ENCODE measurements around the gene KDM7A. TPM values are rescaled to one million over a fixed set of nuclear protein-coding genes. Genes with fewer than 3 reads are reported as not detected.

Gene KDM7A
- total RNA-seq, 1 donor from 2014 or later = 4.9 TPM

GRCh38 chr7:140059273-140060242, 117.2 kb downstream of the KDM7A start:
- Mint-ChIP-seq H3K9me3 (no peaks in the 10 kb centered on the region), H3K4me3 (peak overlapping the region; percentile 28), H3K27ac (ENCODE audit: unreplicated experiment) (no peak overlapping the region), H3K4me1 (no peaks in the 10 kb centered on the region), H3K27me3 (ENCODE audit: low read depth) (peaks cover 46% of the 10 kb centered on the region), H3K36me3 (ENCODE audit: low read depth) (peaks cover 6% of the 10 kb centered on the region)
- TF ChIP-seq, protein P1, sequence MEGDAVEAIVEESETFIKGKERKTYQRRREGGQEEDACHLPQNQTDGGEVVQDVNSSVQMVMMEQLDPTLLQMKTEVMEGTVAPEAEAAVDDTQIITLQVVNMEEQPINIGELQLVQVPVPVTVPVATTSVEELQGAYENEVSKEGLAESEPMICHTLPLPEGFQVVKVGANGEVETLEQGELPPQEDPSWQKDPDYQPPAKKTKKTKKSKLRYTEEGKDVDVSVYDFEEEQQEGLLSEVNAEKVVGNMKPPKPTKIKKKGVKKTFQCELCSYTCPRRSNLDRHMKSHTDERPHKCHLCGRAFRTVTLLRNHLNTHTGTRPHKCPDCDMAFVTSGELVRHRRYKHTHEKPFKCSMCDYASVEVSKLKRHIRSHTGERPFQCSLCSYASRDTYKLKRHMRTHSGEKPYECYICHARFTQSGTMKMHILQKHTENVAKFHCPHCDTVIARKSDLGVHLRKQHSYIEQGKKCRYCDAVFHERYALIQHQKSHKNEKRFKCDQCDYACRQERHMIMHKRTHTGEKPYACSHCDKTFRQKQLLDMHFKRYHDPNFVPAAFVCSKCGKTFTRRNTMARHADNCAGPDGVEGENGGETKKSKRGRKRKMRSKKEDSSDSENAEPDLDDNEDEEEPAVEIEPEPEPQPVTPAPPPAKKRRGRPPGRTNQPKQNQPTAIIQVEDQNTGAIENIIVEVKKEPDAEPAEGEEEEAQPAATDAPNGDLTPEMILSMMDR (conservative IDR thresholded peaks at IDR 0.05) = no peak
- no peak for DNase-seq (ENCODE audit: low read depth, low spot score)

DNA sequence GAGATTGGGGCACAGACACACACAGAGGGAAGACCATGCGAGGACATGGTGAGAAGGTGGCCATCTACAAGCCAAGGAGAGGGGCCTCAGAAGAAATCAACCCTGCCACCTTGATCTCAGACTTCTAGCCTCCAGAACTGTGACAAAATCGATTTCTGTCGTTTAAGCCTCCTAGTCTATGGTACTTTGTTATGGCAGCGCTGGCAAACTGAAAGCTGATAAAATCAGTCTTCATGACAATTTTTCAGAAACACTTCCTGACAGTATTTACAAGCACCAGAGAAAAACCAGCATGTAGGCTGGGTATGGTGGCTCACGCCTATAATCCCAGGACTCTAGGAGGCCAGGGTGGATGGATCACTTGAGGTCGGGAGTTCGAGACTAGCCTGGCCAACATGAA, 118.3 kb downstream of the KDM7A start:
- H3K4me3 Mint-ChIP-seq = no peak overlapping the region
- H3K4me1 Mint-ChIP-seq = no peaks in the 10 kb centered on the region
- no peak overlapping the region for H3K27ac Mint-ChIP-seq (ENCODE audit: unreplicated experiment)
- H3K9me3 Mint-ChIP-seq = no peaks in the 10 kb centered on the region
- DNase-seq (ENCODE audit: low read depth, low spot score) = no peak
- peaks cover 40% of the 10 kb centered on the region for H3K27me3 Mint-ChIP-seq (ENCODE audit: low read depth)
- TF ChIP-seq, protein P1 (conservative IDR thresholded peaks at IDR 0.05) = no peak
- peaks cover 1% of the 10 kb centered on the region for H3K36me3 Mint-ChIP-seq (ENCODE audit: low read depth)

DNA sequence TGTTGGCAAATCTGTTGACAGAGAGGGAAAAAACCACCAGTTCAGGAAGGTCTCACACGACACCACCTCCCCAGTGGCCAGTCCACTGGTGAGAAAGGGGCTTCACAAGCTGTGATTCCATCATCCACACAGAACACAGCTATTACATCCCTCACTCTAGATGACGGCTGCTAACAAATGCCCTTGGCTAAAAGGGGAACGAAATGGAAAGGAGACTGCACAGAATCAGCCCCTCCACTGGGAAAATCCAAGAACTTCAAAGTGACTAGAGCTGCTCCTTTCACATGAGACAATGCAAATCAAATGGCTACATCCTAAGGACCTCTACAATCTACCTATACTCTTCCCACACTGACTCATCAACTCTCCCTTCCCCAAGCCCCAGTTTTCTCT, 119.6 kb downstream of the KDM7A start:
- Mint-ChIP-seq H3K27me3 (ENCODE audit: low read depth) (peaks cover 33% of the 10 kb centered on the region), H3K27ac (ENCODE audit: unreplicated experiment) (no peak overlapping the region), H3K9me3 (no peaks in the 10 kb centered on the region), H3K4me3 (no peak overlapping the region), H3K4me1 (no peaks in the 10 kb centered on the region), H3K36me3 (ENCODE audit: low read depth) (no peaks in the 10 kb centered on the region)
- TF ChIP-seq, protein P1 (conservative IDR thresholded peaks at IDR 0.05) = no peak
- no peak for DNase-seq (ENCODE audit: low read depth, low spot score)

- H3K9me3 Mint-ChIP-seq = no peaks in the 10 kb centered on the region
- TF ChIP-seq, protein P1 (conservative IDR thresholded peaks at IDR 0.05) = no peak
Measured at GRCh38 chr7:140056431-140057142, 120.2 kb downstream of the KDM7A start.

DNA sequence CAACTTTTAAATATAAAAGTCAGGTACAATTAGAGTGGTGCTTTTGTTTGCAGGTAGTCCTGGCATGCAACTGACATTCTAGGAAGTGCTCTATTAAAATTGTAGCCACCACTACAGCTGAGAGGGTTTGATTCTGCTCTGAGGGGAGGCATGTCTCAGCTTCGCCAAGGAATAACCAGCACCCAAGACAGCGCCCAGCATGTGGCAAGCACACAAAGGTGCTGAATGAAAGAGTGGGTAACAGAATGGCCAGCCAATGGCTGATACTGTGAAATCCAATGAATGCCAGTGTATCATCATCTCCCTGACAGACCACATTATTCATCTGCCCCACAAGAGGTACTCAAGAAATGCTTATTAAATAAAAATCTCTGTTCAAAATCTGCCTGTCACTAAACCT, 121.0 kb downstream of the KDM7A start:
- no peaks in the 10 kb centered on the region for H3K9me3 Mint-ChIP-seq
- peaks cover 21% of the 10 kb centered on the region for H3K27me3 Mint-ChIP-seq (ENCODE audit: low read depth)
- no peak for DNase-seq (ENCODE audit: low read depth, low spot score)
- TF ChIP-seq, protein P1 (conservative IDR thresholded peaks at IDR 0.05) = no peak
- H3K27ac Mint-ChIP-seq (ENCODE audit: unreplicated experiment) = no peak overlapping the region
- H3K4me3 Mint-ChIP-seq = no peak overlapping the region
- H3K4me1 Mint-ChIP-seq = no peaks in the 10 kb centered on the region
- no peaks in the 10 kb centered on the region for H3K36me3 Mint-ChIP-seq (ENCODE audit: low read depth)

More at GRCh38 chr7:140056431-140057142, 120.2 kb downstream of the KDM7A start:
- H3K4me1 Mint-ChIP-seq = no peaks in the 10 kb centered on the region
- H3K27ac Mint-ChIP-seq (ENCODE audit: unreplicated experiment) = no peak overlapping the region
- no peak overlapping the region for H3K4me3 Mint-ChIP-seq
- no peaks in the 10 kb centered on the region for H3K36me3 Mint-ChIP-seq (ENCODE audit: low read depth)
- DNase-seq (ENCODE audit: low read depth, low spot score) = no peak
- H3K27me3 Mint-ChIP-seq (ENCODE audit: low read depth) = peaks cover 28% of the 10 kb centered on the region
